Prostate gland (tissue), 2 donors: ENCODE data around the gene CNPY3.

Experiments
- POLR2A ChIP-seq: fragments of 450-650 bp; IDR thresholded peaks from one replicate; pipeline ENCODE4 v1.6.1; 2016; ENCODE audit warnings: antibody characterized with exemption, mild to moderate bottlenecking
- POLR2AphosphoS5 ChIP-seq: sonication (generic); formaldehyde crosslinking; IDR thresholded peaks from one replicate; pipeline ENCODE4 v1.6.1; 2017; ENCODE audit warnings: antibody characterized with exemption
- TF ChIP-seq, protein P1 (sequence below), 4 experiments: fragments of 200-600 bp in 2 of 4; fragments of 450-650 bp in 2 of 4; sonication (generic) in 2 of 4; IDR thresholded peaks; 1 replicate in 3 of 4; 2 replicates in 1 of 4; pipeline ENCODE4 v1.5.1; 2016 to 2019; ENCODE audit warnings: antibody characterized with exemption in 4 of 4, mild to moderate bottlenecking in 2 of 4, moderate library complexity in 2 of 4

DNA sequence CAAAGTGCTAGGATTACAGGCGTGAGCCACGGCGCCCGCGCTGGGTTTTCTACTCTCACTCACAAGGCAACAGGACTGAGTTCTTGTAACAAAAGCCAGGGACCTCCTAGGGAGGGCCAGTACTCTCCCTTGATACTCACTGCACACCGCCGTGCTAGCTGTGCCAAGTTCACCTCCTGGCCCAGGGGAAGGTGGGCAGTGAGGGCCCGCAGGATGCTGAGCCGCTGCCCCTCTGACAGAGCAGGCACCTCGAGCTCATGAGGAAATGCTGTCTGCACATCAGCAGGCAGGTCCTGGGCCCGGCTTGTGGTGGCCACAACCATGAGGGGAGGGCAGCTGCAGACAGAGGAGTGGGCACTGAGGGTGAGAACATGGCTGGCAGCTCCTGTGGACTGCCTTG is 37.9 kb downstream of the CNPY3 start:
- TF ChIP-seq, protein P1, sequence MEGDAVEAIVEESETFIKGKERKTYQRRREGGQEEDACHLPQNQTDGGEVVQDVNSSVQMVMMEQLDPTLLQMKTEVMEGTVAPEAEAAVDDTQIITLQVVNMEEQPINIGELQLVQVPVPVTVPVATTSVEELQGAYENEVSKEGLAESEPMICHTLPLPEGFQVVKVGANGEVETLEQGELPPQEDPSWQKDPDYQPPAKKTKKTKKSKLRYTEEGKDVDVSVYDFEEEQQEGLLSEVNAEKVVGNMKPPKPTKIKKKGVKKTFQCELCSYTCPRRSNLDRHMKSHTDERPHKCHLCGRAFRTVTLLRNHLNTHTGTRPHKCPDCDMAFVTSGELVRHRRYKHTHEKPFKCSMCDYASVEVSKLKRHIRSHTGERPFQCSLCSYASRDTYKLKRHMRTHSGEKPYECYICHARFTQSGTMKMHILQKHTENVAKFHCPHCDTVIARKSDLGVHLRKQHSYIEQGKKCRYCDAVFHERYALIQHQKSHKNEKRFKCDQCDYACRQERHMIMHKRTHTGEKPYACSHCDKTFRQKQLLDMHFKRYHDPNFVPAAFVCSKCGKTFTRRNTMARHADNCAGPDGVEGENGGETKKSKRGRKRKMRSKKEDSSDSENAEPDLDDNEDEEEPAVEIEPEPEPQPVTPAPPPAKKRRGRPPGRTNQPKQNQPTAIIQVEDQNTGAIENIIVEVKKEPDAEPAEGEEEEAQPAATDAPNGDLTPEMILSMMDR (IDR thresholded peaks at IDR 0.05) = no peak
- TF ChIP-seq POLR2A = no peak
- no peak for TF ChIP-seq POLR2AphosphoS5
